ENCODE results near the gene MYF6. TPM values are rescaled to one million over a fixed set of nuclear protein-coding genes. Genes with fewer than 3 reads are reported as not detected.

Gene MYF6
- total RNA-seq, 4 donors from 2014 or later: 335 to 1,770 (median 962) TPM

DNA sequence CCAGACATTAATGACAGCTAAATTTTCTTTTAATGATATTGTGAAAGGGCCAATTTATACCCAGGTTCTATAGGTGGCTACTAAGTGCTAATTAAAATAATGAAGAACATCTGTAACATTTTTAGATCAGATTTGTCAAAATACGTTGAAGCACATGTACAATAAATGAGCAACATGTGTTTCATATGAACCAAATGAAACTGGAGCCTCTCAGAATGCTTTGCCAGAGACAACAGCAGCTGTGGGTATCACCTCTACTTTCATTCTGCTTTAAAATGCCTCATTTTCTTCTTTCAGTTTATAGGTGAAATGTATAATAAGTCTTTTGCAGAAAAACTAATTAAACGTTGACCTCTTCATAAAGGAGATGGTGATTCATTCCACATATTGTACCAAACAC is 26.1 kb upstream of the MYF6 start:
- intact Hi-C loops (cut with DNase I; ENCODE audit: low total_unique reads): no loop called here

DNA sequence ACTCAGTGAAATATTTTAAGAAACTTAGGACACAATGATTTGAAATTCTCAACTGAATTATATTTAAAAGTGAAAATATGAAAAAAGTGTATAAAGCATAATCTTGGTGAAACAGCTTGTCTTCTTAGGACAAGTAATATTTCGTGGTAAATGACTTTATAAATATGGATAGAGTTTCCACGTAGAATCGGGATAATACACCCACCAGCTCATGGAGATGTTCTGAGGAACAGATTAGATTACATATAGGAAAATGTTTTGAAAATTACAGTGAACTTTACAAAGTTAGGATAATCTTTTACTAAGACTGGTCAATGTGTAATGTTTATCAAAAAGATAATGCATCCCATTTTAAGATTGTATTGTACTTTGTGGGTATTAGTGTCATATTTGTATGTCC is 25.6 kb upstream of the MYF6 start:
- H3K27ac ChIP-seq: peak overlapping the region; percentile 52 to 84 (median 82)
- peaks cover 41 to 52% of the 10 kb centered on the region in 2 donors for H3K4me1 ChIP-seq
- no peaks in the 10 kb centered on the region for H3K36me3 ChIP-seq
- DNase-seq (no peak), ATAC-seq (no peak)
- H3K4me3 ChIP-seq: peak overlapping the region; percentile 17 to 53 (median 40)
- H3K9me3 ChIP-seq: no peaks in the 10 kb centered on the region
- in situ Hi-C loops (cut with MboI; ENCODE audit: low sequenced_read_pairs in 4 of 4): no loop called here
- intact Hi-C loops (cut with DNase I; ENCODE audit: low total_unique reads): no loop called here
- no peaks in the 10 kb centered on the region for H3K27me3 ChIP-seq
- TF ChIP-seq POLR2A (IDR thresholded peaks at IDR 0.05): no peak
- TF ChIP-seq, protein P1, sequence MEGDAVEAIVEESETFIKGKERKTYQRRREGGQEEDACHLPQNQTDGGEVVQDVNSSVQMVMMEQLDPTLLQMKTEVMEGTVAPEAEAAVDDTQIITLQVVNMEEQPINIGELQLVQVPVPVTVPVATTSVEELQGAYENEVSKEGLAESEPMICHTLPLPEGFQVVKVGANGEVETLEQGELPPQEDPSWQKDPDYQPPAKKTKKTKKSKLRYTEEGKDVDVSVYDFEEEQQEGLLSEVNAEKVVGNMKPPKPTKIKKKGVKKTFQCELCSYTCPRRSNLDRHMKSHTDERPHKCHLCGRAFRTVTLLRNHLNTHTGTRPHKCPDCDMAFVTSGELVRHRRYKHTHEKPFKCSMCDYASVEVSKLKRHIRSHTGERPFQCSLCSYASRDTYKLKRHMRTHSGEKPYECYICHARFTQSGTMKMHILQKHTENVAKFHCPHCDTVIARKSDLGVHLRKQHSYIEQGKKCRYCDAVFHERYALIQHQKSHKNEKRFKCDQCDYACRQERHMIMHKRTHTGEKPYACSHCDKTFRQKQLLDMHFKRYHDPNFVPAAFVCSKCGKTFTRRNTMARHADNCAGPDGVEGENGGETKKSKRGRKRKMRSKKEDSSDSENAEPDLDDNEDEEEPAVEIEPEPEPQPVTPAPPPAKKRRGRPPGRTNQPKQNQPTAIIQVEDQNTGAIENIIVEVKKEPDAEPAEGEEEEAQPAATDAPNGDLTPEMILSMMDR (IDR thresholded peaks at IDR 0.05 in 4 of 5, conservative IDR thresholded peaks at IDR 0.05 in 1 of 5): no peak

More for the DNA sequence above, 26.1 kb upstream of the MYF6 start:
- no peaks in the 10 kb centered on the region for H3K9me3 ChIP-seq
- H3K27me3 ChIP-seq: no peaks in the 10 kb centered on the region
- peaks cover 46 to 57% of the 10 kb centered on the region in 2 donors for H3K4me1 ChIP-seq
- in situ Hi-C loops (cut with MboI; ENCODE audit: low sequenced_read_pairs in 4 of 4): no loop called here
- TF ChIP-seq, protein P1 (IDR thresholded peaks at IDR 0.05 in 4 of 5, conservative IDR thresholded peaks at IDR 0.05 in 1 of 5): no peak
- no peak for TF ChIP-seq POLR2A (IDR thresholded peaks at IDR 0.05)
- H3K4me3 ChIP-seq: peak overlapping the region; percentile 17 to 53 (median 40)
- ATAC-seq (peak; percentile 53 to 67), DNase-seq (no peak)
- H3K27ac ChIP-seq: peak overlapping the region; percentile 52 to 84 (median 82)
- H3K36me3 ChIP-seq: no peaks in the 10 kb centered on the region

DNA sequence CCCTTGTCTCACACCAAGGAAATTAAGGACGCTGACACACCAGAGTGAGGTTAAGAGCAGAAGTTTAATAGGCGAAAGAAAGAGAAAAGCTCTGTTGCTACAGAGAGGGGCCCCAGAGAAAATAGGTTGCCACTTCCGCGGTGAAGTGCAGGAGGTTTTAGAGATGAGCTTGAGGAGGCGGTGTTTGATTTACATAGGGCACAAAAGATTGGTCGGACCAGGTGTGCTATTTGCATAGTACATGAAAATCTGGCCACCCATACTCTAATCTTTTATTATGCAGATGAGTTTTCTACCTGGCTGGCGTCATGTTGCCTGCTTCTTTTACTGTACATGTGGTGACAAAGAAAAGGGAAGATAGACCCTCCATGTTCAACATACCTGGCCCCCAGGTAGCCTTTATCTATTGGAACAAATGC is 23.3 kb upstream of the MYF6 start:
- peaks cover 22 to 30% of the 10 kb centered on the region in 2 donors for H3K4me1 ChIP-seq
- ATAC-seq: no peak
- no peaks in the 10 kb centered on the region for H3K27me3 ChIP-seq
- intact Hi-C loops (cut with DNase I; ENCODE audit: low total_unique reads): no loop called here
- TF ChIP-seq, protein P1 (IDR thresholded peaks at IDR 0.05 in 4 of 5, conservative IDR thresholded peaks at IDR 0.05 in 1 of 5): no peak
- no peak for TF ChIP-seq POLR2A (IDR thresholded peaks at IDR 0.05)
- no peak overlapping the region for H3K4me3 ChIP-seq
- no peaks in the 10 kb centered on the region for H3K9me3 ChIP-seq
- DNase-seq: no peak
- in situ Hi-C loops (cut with MboI; ENCODE audit: low sequenced_read_pairs in 4 of 4): no loop called here
- H3K36me3 ChIP-seq: no peaks in the 10 kb centered on the region
- H3K27ac ChIP-seq: peak overlapping the region; percentile 52 to 84 (median 82)

DNA sequence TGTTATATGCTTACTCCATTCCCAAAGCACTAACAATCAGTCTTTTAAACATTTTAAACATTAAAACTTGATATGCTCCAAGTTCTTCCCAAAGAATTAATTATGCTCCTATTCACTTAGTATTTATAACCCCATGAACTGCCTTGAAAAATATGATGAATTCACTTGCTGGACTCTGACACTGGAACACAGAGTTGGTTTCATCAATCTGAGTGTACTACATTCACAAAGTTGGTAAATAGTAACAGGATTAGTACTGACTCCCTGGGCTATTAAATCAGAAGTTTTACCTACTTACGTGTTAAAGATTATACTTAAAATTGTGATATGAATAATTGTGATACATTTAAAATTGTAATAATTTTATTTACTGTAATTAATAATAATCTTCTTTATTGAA is 17.3 kb upstream of the MYF6 start:
- H3K36me3 ChIP-seq: no peaks in the 10 kb centered on the region
- TF ChIP-seq POLR2A (IDR thresholded peaks at IDR 0.05): no peak
- TF ChIP-seq, protein P1 (IDR thresholded peaks at IDR 0.05 in 4 of 5, conservative IDR thresholded peaks at IDR 0.05 in 1 of 5): no peak
- ATAC-seq (no peak), DNase-seq (no peak)
- no peak overlapping the region for H3K4me3 ChIP-seq
- no peaks in the 10 kb centered on the region for H3K27me3 ChIP-seq
- H3K4me1 ChIP-seq: peaks cover 21 to 28% of the 10 kb centered on the region in 2 donors
- no peaks in the 10 kb centered on the region for H3K9me3 ChIP-seq
- intact Hi-C loops (cut with DNase I; ENCODE audit: low total_unique reads): no loop called here
- in situ Hi-C loops (cut with MboI; ENCODE audit: low sequenced_read_pairs in 4 of 4): no loop called here
- H3K27ac ChIP-seq: peak overlapping the region in 3 of 4 donors; percentile 71 to 92 (median 91)

DNA sequence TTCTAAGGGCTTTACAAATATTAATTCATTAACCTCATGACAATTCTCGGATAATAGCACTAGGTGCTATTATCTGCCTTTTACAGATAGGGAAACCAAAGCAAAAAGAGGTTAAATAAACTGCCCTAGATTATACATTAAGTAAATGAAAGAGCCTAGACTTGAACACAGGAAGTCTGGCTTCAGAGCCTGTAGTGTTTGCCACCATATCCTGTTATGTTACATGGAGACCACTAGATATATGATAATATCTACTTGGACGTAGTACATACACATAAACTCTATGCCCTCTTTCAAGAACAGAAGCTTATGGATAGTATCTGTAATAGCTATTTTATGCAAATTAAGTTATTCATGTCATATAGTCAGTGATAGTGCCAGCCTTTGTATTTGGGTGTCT is 16.9 kb upstream of the MYF6 start:
- intact Hi-C loops (cut with DNase I; ENCODE audit: low total_unique reads) (no loop called here), in situ Hi-C loops (cut with MboI; ENCODE audit: low sequenced_read_pairs in 4 of 4) (no loop called here)
- Histone ChIP-seq H3K36me3 (no peaks in the 10 kb centered on the region), H3K9me3 (no peaks in the 10 kb centered on the region), H3K4me3 (no peak overlapping the region), H3K4me1 (peaks cover 20 to 28% of the 10 kb centered on the region in 2 donors), H3K27me3 (no peaks in the 10 kb centered on the region), H3K27ac (peak overlapping the region in 3 of 4 donors; percentile 71 to 92 (median 91))
- ATAC-seq (no peak), DNase-seq (no peak)
- no peak for TF ChIP-seq POLR2A (IDR thresholded peaks at IDR 0.05)
- TF ChIP-seq, protein P1 (IDR thresholded peaks at IDR 0.05 in 4 of 5, conservative IDR thresholded peaks at IDR 0.05 in 1 of 5): no peak
